HEK293 (cell line): ENCODE measurements around the gene MSH6.

Experiments
- SALL2 ChIP-seq: fragments of 450-650 bp; formaldehyde crosslinking; IDR thresholded peaks from 2 replicates; pipeline ENCODE4 v1.5.0; 2017; ENCODE audit warnings: missing biosample characterization, mild to moderate bottlenecking, missing genetic modification characterization, borderline replicate concordance
- TCF7L2 ChIP-seq: IDR thresholded peaks from 2 replicates; pipeline ENCODE4 v1.6.1; 2011; ENCODE audit warnings: low read depth, mild to moderate bottlenecking, inconsistent platforms, low read length, moderate library complexity, borderline replicate concordance
- ZFP3 ChIP-seq: fragments of 450-650 bp; formaldehyde crosslinking; IDR thresholded peaks from 2 replicates; pipeline ENCODE4 v1.5.1; 2016; ENCODE audit warnings: low read depth, missing biosample characterization, missing genetic modification characterization
- ZNF140 ChIP-seq: fragments of 450-650 bp; formaldehyde crosslinking; IDR thresholded peaks from 2 replicates; pipeline ENCODE4 v1.5.1; 2016; ENCODE audit warnings: missing biosample characterization, missing genetic modification characterization
- ZNF549 ChIP-seq: fragments of 450-650 bp; IDR thresholded peaks from 2 replicates; pipeline ENCODE4 v1.5.1; 2018; ENCODE audit warnings: missing biosample characterization, missing genetic modification characterization, mild to moderate bottlenecking, inconsistent platforms, moderate library complexity
- ZNF600 ChIP-seq: fragments of 450-650 bp; formaldehyde crosslinking; IDR thresholded peaks from 2 replicates; pipeline ENCODE4 v1.5.1; 2016; ENCODE audit warnings: missing biosample characterization, missing genetic modification characterization
- ZNF707 ChIP-seq: fragments of 450-650 bp; formaldehyde crosslinking; IDR thresholded peaks from 2 replicates; pipeline ENCODE4 v1.5.1; 2016; ENCODE audit warnings: missing biosample characterization, missing genetic modification characterization
- ZSCAN30 ChIP-seq: fragments of 450-650 bp; IDR thresholded peaks from 2 replicates; pipeline ENCODE4 v1.5.1; 2018; ENCODE audit warnings: missing biosample characterization, mild to moderate bottlenecking, missing genetic modification characterization, moderate library complexity
- TF ChIP-seq, protein P1 (sequence below): fragments of 450-650 bp; formaldehyde crosslinking; IDR thresholded peaks from 2 replicates; pipeline ENCODE4 v1.5.1; 2016; ENCODE audit warnings: missing biosample characterization, missing genetic modification characterization
- TF ChIP-seq, protein P2 (sequence below): fragments of 450-650 bp; formaldehyde crosslinking; conservative IDR thresholded peaks from 2 replicates; pipeline ENCODE4 v1.5.1; 2016; ENCODE audit warnings: low read depth, missing biosample characterization, missing genetic modification characterization
- TF ChIP-seq, protein P3 (sequence below): fragments of 450-650 bp; formaldehyde crosslinking; IDR thresholded peaks from 2 replicates; pipeline ENCODE4 v1.5.1; 2017; ENCODE audit warnings: missing biosample characterization, missing genetic modification characterization
- TF ChIP-seq, protein P4 (sequence below): fragments of 450-650 bp; formaldehyde crosslinking; IDR thresholded peaks from 2 replicates; pipeline ENCODE4 v1.5.1; 2016; ENCODE audit warnings: missing biosample characterization, missing genetic modification characterization

DNA sequence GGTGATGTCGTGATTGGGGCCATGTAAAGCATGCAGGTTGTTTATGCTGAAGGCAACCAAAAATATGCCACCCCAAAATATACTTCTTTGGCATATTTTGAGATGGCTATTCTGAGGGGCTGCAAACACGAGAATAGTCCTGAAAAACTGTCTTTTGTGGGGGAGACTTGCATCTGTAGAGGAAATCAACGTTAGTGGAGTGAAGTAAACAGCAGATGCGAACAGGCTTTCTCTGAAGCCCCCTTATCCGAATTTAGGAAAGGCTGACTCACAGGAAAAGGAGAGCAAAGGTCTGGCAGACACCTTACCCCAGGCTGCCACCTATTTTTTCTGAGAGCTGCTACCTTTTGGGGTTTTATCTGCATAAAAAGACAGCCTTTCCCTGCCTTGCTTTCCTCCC is 44.6 kb upstream of the MSH6 start:
- no peak for TF ChIP-seq ZNF549
- no peak for TF ChIP-seq ZNF140
- TF ChIP-seq, protein P1, sequence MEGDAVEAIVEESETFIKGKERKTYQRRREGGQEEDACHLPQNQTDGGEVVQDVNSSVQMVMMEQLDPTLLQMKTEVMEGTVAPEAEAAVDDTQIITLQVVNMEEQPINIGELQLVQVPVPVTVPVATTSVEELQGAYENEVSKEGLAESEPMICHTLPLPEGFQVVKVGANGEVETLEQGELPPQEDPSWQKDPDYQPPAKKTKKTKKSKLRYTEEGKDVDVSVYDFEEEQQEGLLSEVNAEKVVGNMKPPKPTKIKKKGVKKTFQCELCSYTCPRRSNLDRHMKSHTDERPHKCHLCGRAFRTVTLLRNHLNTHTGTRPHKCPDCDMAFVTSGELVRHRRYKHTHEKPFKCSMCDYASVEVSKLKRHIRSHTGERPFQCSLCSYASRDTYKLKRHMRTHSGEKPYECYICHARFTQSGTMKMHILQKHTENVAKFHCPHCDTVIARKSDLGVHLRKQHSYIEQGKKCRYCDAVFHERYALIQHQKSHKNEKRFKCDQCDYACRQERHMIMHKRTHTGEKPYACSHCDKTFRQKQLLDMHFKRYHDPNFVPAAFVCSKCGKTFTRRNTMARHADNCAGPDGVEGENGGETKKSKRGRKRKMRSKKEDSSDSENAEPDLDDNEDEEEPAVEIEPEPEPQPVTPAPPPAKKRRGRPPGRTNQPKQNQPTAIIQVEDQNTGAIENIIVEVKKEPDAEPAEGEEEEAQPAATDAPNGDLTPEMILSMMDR (tag by site-specific recombination) = no peak
- TF ChIP-seq ZNF600 (tag by site-specific recombination) = no peak
- TF ChIP-seq SALL2 = no peak
- TF ChIP-seq, protein P2, sequence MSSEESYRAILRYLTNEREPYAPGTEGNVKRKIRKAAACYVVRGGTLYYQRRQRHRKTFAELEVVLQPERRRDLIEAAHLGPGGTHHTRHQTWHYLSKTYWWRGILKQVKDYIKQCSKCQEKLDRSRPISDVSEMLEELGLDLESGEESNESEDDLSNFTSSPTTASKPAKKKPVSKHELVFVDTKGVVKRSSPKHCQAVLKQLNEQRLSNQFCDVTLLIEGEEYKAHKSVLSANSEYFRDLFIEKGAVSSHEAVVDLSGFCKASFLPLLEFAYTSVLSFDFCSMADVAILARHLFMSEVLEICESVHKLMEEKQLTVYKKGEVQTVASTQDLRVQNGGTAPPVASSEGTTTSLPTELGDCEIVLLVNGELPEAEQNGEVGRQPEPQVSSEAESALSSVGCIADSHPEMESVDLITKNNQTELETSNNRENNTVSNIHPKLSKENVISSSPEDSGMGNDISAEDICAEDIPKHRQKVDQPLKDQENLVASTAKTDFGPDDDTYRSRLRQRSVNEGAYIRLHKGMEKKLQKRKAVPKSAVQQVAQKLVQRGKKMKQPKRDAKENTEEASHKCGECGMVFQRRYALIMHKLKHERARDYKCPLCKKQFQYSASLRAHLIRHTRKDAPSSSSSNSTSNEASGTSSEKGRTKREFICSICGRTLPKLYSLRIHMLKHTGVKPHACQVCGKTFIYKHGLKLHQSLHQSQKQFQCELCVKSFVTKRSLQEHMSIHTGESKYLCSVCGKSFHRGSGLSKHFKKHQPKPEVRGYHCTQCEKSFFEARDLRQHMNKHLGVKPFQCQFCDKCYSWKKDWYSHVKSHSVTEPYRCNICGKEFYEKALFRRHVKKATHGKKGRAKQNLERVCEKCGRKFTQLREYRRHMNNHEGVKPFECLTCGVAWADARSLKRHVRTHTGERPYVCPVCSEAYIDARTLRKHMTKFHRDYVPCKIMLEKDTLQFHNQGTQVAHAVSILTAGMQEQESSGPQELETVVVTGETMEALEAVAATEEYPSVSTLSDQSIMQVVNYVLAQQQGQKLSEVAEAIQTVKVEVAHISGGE (tag by site-specific recombination) = no peak
- TF ChIP-seq, protein P3, sequence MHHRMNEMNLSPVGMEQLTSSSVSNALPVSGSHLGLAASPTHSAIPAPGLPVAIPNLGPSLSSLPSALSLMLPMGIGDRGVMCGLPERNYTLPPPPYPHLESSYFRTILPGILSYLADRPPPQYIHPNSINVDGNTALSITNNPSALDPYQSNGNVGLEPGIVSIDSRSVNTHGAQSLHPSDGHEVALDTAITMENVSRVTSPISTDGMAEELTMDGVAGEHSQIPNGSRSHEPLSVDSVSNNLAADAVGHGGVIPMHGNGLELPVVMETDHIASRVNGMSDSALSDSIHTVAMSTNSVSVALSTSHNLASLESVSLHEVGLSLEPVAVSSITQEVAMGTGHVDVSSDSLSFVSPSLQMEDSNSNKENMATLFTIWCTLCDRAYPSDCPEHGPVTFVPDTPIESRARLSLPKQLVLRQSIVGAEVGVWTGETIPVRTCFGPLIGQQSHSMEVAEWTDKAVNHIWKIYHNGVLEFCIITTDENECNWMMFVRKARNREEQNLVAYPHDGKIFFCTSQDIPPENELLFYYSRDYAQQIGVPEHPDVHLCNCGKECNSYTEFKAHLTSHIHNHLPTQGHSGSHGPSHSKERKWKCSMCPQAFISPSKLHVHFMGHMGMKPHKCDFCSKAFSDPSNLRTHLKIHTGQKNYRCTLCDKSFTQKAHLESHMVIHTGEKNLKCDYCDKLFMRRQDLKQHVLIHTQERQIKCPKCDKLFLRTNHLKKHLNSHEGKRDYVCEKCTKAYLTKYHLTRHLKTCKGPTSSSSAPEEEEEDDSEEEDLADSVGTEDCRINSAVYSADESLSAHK = no peak
- TF ChIP-seq, protein P4, sequence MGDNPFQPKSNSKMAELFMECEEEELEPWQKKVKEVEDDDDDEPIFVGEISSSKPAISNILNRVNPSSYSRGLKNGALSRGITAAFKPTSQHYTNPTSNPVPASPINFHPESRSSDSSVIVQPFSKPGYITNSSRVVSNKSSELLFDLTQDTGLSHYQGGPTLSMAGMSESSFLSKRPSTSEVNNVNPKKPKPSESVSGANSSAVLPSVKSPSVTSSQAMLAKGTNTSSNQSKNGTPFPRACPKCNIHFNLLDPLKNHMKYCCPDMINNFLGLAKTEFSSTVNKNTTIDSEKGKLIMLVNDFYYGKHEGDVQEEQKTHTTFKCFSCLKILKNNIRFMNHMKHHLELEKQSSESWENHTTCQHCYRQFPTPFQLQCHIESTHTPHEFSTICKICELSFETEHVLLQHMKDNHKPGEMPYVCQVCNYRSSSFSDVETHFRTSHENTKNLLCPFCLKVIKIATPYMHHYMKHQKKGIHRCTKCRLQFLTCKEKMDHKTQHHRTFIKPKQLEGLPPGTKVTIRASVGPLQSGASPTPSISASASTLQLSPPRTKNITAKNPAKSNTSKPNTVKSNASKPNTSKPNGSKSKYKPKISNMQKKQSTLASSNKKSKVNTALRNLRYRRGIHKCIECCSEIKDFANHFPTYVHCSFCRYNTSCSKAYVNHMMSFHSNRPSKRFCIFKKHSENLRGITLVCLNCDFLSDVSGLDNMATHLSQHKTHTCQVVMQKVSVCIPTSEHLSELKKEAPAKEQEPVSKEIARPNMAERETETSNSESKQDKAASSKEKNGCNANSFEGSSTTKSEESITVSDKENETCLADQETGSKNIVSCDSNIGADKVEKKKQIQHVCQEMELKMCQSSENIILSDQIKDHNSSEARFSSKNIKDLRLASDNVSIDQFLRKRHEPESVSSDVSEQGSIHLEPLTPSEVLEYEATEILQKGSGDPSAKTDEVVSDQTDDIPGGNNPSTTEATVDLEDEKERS (tag by site-specific recombination) = no peak
- TF ChIP-seq ZNF707 (tag by site-specific recombination) = no peak
- TF ChIP-seq ZFP3 (tag by site-specific recombination) = no peak
- no peak for TF ChIP-seq ZSCAN30 (tag by site-specific recombination)
- TF ChIP-seq TCF7L2 = no peak
